ENCODE measurements around the gene SPI1.

Gene SPI1

GRCh38 chr11:47356129-47356997, 22.0 kb downstream of the SPI1 start:
- DNase-seq, result no peak

GRCh38 chr11:47355283-47356128, 22.8 kb downstream of the SPI1 start:
- peak; percentile 78 for DNase-seq

GRCh38 chr11:47354913-47355282, 23.4 kb downstream of the SPI1 start:
- no peak for DNase-seq

GRCh38 chr11:47353978-47354774, 24.2 kb downstream of the SPI1 start:
- DNase-seq, result no peak

GRCh38 chr11:47352556-47352955, 25.8 kb downstream of the SPI1 start, which contains the start of gene MYBPC3:
MYBPC3 (minus strand) TSS chr11:47352702; CDS start chr11:47352647, 55 bp downstream.
- DNase-seq, result no peak

GRCh38 chr11:47351156-47352126, 26.9 kb downstream of the SPI1 start:
- no peak for DNase-seq

- DNase-seq, result no peak
Measured at GRCh38 chr11:47350315-47350714, 28.0 kb downstream of the SPI1 start.

GRCh38 chr11:47349521-47350095, 28.7 kb downstream of the SPI1 start:
- DNase-seq, result no peak

- DNase-seq, result no peak
Measured at GRCh38 chr11:47348859-47349258, 29.5 kb downstream of the SPI1 start.

GRCh38 chr11:47348131-47348802, 30.1 kb downstream of the SPI1 start:
- no peak for DNase-seq

- DNase-seq, result no peak
Measured at GRCh38 chr11:47347137-47347536, 31.2 kb downstream of the SPI1 start.

- DNase-seq, result no peak
Measured at GRCh38 chr11:47345890-47346563, 32.3 kb downstream of the SPI1 start.

- no peak for DNase-seq
Measured at GRCh38 chr11:47342854-47343253, 35.5 kb downstream of the SPI1 start.

- DNase-seq, result no peak
Measured at GRCh38 chr11:47342036-47342803, 36.1 kb downstream of the SPI1 start.

- DNase-seq, result no peak
Measured at GRCh38 chr11:47340980-47341775, 37.2 kb downstream of the SPI1 start.

- DNase-seq, result no peak
Measured at GRCh38 chr11:47340010-47340409, 38.3 kb downstream of the SPI1 start.

GRCh38 chr11:47338396-47339241, 39.7 kb downstream of the SPI1 start:
- DNase-seq, result no peak
